BLaER1 (cell line): ENCODE results near the gene PRODH2.
"Not testable (repeated sequence)": the region's sequence is repeated elsewhere in the genome, so short reads cannot be mapped to it uniquely, and the experiment has no call there.

ENCODE experiments used
- H3K27ac ChIP-seq: shearing (Covaris generic); formaldehyde crosslinking; 2 replicates; pipeline ENCODE4 v1.8.1; 2022
- H3K27me3 ChIP-seq: shearing (Covaris generic); formaldehyde crosslinking; 2 replicates; pipeline ENCODE4 v1.8.1; 2022
- H3K36me3 ChIP-seq: shearing (Covaris generic); formaldehyde crosslinking; 2 replicates; pipeline ENCODE4 v1.8.1; 2022
- H3K4me1 ChIP-seq: shearing (Covaris generic); formaldehyde crosslinking; 2 replicates; pipeline ENCODE4 v1.8.1; 2022
- H3K4me2 ChIP-seq: shearing (Covaris generic); formaldehyde crosslinking; 2 replicates; pipeline ENCODE4 v1.8.1; 2022
- H3K4me3 ChIP-seq: shearing (Covaris generic); formaldehyde crosslinking; 2 replicates; pipeline ENCODE4 v1.8.1; 2022
- H3K9ac ChIP-seq: shearing (Covaris generic); formaldehyde crosslinking; 2 replicates; pipeline ENCODE4 v1.8.1; 2022
- H3K9me3 ChIP-seq: shearing (Covaris generic); formaldehyde crosslinking; 2 replicates; pipeline ENCODE4 v1.8.1; 2022
- H4K20me1 ChIP-seq: shearing (Covaris generic); formaldehyde crosslinking; 2 replicates; pipeline ENCODE4 v1.8.1; 2022
- Cebpa-rat ChIP-seq: shearing (Covaris generic); IDR thresholded peaks from 2 replicates; pipeline ENCODE4 v1.8.1; 2022

The PRODH2 gene

DNA sequence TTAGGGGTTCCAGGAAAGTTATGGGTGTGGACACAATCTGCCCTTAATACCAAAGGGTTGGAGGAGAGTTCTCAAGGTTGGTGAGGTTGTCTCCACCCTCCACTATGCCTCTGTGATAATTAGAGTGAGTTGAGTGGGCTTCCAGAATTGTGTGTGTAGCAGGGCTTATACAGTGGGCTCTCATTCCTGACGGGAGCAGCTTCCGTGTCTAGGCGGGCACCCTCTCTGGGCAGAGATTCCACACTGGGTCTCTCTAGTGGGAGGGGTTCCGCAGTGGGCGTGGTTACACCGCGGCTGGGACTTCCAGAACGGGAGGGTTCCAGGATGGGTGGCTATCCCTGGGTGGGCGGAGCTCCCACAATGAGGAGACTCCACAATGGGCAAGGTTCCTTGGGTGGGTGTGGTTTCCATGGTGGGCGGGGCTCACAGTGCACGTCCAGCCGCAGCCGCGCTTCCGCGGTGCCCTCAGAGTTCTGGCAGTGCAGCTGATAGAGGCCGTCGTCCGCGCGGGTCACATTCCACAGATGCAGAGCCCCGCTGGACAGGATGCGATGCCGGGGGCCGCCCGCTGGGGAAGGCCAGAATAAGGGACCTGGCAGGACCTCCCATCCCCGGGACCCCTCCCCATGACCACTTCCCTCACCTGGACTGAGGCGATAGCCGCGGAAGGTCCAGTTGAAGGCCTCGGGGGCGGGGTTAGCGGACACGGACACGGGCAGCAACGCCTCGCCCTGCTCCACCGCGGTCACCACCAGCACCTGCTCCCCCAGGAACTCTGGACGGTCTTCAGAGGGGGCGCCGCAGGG lies 31.2 kb upstream of the PRODH2 start:
- Histone ChIP-seq H3K9me3 (peaks cover 24% of the 10 kb centered on the region), H3K27me3 (peaks cover 74% of the 10 kb centered on the region), H4K20me1 (no peaks in the 10 kb centered on the region; the same call in 1 of the 2 replicates), H3K9ac (no peak overlapping the region), H3K4me3 (no peak overlapping the region), H3K4me2 (no peak overlapping the region), H3K4me1 (no peaks in the 10 kb centered on the region), H3K27ac (no peak overlapping the region), H3K36me3 (no peaks in the 10 kb centered on the region)
- TF ChIP-seq Cebpa-rat, result no peak

DNA sequence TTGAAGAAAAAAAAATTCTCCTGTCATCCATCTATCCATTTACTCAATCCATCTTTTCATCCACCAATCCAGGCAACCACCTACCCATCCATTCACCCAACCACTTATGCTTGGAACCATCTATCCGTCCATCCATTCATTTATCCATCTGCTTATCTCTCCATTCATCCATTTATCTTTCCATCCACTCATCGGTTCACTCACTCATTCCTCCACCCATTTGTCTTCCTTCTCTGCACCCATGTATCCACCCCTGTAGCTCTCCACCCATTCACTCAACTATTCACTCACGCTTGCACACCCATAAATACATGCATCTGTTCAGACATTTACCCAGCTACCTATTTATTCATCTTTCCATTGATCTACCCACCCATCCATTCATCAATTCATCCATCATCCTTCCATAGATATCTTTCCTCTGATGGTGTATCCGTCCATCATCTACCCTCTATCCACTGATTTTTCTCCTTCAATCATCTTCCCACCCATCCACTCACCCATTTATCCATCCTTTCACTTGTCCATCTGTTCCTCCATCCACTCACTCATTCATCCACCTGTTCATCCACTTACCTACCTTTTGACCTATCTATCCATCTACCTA lies 30.1 kb upstream of the PRODH2 start:
- no peaks in the 10 kb centered on the region for H3K4me1 ChIP-seq
- no peak overlapping the region for H3K9ac ChIP-seq
- H4K20me1 ChIP-seq, result no peaks in the 10 kb centered on the region; the same call in 1 of the 2 replicates
- no peak for TF ChIP-seq Cebpa-rat
- H3K4me3 ChIP-seq, result no peak overlapping the region
- H3K36me3 ChIP-seq, result no peaks in the 10 kb centered on the region
- H3K27me3 ChIP-seq, result peaks cover 63% of the 10 kb centered on the region
- no peak overlapping the region for H3K4me2 ChIP-seq
- H3K27ac ChIP-seq, result no peak overlapping the region
- H3K9me3 ChIP-seq, result peaks cover 29% of the 10 kb centered on the region

DNA sequence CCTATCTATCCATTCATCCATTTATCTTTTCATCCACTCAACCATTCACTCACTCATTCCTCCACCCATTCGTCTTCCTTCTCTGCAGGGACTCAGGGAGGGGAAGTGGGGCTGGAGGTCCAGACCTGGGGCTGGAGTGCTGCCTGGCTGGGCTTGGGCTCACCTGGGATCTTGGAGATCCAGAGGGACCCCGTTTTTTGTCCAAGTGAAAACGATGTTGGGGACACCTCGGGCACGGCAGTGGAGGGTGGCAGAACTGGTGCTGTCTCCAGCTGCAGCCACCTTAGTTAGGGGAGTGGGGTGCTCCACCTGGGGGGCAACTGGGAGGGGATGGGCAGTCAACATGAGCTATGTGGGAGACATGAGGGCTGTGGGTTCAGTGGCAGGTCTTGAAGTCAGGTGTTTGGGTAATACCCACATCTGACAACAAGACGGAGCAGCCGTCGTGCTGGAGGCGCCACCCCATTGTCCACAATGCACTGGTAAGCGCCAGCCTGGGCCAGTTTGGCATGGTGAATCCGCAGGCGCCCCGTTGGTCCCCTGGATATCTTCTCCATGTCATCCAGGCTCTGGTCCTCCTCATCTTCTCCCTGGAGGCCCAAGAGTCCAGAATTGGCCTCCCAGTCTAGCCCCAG lies 29.4 kb upstream of the PRODH2 start:
- peaks cover 29% of the 10 kb centered on the region for H3K9me3 ChIP-seq
- H3K27ac ChIP-seq, result no peak overlapping the region
- TF ChIP-seq Cebpa-rat, result no peak
- no peak overlapping the region for H3K9ac ChIP-seq
- no peaks in the 10 kb centered on the region; the same call in 1 of the 2 replicates for H4K20me1 ChIP-seq
- H3K4me3 ChIP-seq, result no peak overlapping the region
- H3K36me3 ChIP-seq, result no peaks in the 10 kb centered on the region
- H3K4me1 ChIP-seq, result no peaks in the 10 kb centered on the region
- peaks cover 56% of the 10 kb centered on the region for H3K27me3 ChIP-seq
- no peak overlapping the region for H3K4me2 ChIP-seq

DNA sequence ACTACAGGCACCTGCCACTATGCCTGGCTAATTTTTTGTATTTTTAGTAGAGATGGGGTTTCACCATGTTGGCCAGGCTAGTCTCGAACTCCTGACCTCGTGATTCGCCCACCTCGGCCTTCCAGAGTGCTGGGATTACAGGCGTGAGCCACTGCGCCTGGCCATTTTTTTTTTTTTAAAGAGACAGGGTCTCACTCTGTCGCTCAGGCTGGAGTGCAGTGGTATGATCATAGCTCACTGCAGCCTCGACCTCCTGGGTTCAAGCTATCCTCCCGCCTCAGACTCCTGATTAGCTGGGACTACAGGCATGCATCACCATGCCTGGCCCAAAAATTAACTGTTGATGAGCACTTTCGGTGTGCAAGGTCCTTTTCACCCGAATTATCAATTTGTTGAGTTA lies 23.5 kb upstream of the PRODH2 start:
- H3K27me3 ChIP-seq, result peaks cover 33% of the 10 kb centered on the region
- not testable (repeated sequence) for H3K4me3 ChIP-seq, H3K9ac ChIP-seq, H3K4me1 ChIP-seq, H3K4me2 ChIP-seq, H4K20me1 ChIP-seq, H3K27ac ChIP-seq, H3K36me3 ChIP-seq
- peaks cover 12% of the 10 kb centered on the region for H3K9me3 ChIP-seq

DNA sequence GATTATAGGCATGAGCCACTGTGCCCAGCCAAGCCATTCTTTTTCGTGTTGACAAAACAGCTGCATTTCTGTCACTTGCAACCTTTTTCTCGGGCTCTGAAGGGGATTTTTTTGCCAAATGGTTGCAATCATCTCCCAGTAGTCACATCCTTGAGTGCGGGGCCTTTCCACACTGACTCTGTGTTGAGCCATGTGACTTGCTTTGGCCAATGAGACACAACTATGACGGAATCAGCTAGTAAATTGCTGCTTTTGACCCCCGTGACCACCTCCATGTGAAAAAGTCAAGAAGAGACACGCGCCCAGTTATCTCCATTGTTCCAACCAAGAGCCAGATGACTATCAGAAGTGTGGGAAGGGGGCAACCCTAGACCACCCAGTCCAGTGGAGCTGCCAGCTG lies 21.3 kb upstream of the PRODH2 start:
- no peaks in the 10 kb centered on the region for H3K36me3 ChIP-seq
- no peaks in the 10 kb centered on the region for H3K4me1 ChIP-seq
- TF ChIP-seq Cebpa-rat, result no peak
- H3K9ac ChIP-seq, result no peak overlapping the region
- no peak overlapping the region for H3K4me2 ChIP-seq
- H3K27me3 ChIP-seq, result peaks cover 52% of the 10 kb centered on the region
- H4K20me1 ChIP-seq, result peaks cover 6% of the 10 kb centered on the region; the same call in 1 of the 2 replicates
- H3K27ac ChIP-seq, result no peak overlapping the region
- H3K9me3 ChIP-seq, result peaks cover 6% of the 10 kb centered on the region
- no peak overlapping the region for H3K4me3 ChIP-seq

DNA sequence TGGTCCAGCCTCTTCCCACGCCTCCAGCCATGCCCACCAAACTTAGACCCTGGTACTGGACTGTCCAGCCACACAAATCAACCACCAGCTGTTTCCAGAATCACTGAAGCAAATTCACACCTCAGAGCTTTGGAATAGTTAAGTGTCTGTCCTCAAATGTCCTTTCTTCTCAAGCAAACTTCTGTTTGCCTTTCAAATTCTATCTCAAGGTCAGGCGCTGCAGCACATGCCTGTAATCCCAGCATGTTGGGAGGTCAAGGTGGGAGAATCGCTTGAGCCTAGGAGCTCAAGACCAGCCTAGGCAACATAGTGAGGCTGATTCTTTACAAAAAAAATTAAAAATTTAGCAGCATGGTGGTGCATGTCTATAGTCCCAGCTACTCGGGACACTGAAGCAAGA lies 19.4 kb upstream of the PRODH2 start:
- Histone ChIP-seq H3K36me3 (no peaks in the 10 kb centered on the region), H3K9ac (no peak overlapping the region), H3K9me3 (no peaks in the 10 kb centered on the region), H3K4me1 (no peaks in the 10 kb centered on the region), H3K27ac (no peak overlapping the region), H3K4me2 (no peak overlapping the region), H3K27me3 (peaks cover 67% of the 10 kb centered on the region), H3K4me3 (no peak overlapping the region), H4K20me1 (peaks cover 6% of the 10 kb centered on the region; the same call in 1 of the 2 replicates)
- TF ChIP-seq Cebpa-rat, result no peak

DNA sequence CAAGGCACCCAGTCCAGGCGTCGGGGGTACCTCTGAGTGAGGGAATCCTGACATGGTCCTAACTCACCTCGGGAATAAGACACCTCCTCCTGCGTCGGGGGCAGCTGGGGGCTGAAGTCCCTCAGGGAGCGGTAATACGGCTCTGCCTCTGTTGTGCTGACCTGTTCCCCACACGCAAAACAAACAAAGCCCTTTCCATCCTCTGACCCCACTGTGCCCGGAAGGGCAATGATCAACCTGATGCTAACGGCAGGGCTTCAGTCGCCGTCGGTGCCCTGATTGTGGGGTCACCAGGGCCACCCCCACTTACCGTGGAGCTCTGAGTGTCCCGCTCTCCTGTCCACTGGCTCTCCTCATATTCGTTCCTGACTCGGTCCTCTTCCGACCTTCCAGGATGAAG lies 18.3 kb upstream of the PRODH2 start:
- no peak overlapping the region for H3K27ac ChIP-seq
- no peak overlapping the region for H3K4me2 ChIP-seq
- peaks cover 6% of the 10 kb centered on the region; the same call in 1 of the 2 replicates for H4K20me1 ChIP-seq
- H3K9me3 ChIP-seq, result no peaks in the 10 kb centered on the region
- no peak overlapping the region for H3K4me3 ChIP-seq
- TF ChIP-seq Cebpa-rat, result no peak
- no peaks in the 10 kb centered on the region for H3K36me3 ChIP-seq
- peaks cover 71% of the 10 kb centered on the region for H3K27me3 ChIP-seq
- no peak overlapping the region for H3K9ac ChIP-seq
- no peaks in the 10 kb centered on the region for H3K4me1 ChIP-seq

DNA sequence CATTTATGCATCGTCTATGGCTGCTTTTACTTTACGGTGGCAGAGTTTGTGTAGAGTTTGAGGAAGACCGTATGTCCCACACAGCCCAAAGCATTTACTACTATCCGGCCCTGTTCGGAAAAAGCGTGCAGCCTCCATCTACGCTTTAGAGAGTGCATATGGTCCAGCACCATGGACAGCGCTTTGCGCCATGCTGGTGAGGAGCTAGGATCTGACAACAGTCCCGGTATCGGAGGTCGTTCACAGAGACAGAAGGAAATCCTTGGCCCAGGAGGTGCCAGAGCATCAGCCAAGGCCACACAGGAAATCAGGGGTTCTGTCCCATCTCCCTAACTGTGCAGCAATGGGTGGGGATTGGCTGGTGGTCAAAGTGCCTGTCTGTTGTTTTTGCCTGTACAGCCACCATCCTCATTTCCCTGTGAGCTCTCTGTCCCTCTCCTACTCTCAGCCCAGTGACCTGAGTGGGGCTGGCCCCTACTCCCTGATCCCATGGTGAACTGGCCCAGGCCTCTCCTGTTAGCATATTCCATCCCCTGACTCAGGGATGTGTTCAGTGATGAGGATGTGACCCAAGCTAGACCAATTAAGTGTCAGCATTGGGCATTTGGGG lies 16.2 kb upstream of the PRODH2 start:
- no peak for TF ChIP-seq Cebpa-rat
- Histone ChIP-seq H4K20me1 (peaks cover 6% of the 10 kb centered on the region; the same call in 1 of the 2 replicates), H3K36me3 (no peaks in the 10 kb centered on the region), H3K27me3 (peaks cover 67% of the 10 kb centered on the region), H3K4me3 (no peak overlapping the region), H3K27ac (no peak overlapping the region), H3K9me3 (no peaks in the 10 kb centered on the region), H3K4me2 (no peak overlapping the region), H3K4me1 (no peaks in the 10 kb centered on the region), H3K9ac (no peak overlapping the region)

DNA sequence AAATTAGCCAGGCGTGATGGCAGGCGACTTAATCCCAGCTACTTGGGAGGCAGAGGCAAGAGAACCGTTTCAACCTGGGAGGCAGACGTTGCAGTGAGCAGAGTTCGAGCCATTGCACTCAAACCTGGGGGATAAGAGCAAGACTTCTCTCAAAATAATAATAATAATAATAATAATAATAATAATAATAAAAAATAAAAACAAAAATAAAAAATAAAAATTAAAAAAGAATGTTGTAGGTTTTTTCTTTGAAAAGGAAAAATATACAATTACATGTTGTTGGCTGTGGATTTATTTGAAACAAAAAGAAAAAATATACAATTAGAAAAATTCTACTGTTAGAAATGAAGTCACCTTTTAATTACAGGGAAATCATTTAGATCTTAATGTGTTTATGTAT lies 11.5 kb upstream of the PRODH2 start:
- Histone ChIP-seq H4K20me1 (no peaks in the 10 kb centered on the region), H3K4me2 (no peak overlapping the region), H3K9me3 (no peaks in the 10 kb centered on the region), H3K27ac (no peak overlapping the region), H3K4me1 (peaks cover 18% of the 10 kb centered on the region), H3K4me3 (no peak overlapping the region), H3K9ac (no peak overlapping the region), H3K27me3 (peaks cover 26% of the 10 kb centered on the region; the same call in 1 of the 2 replicates), H3K36me3 (no peaks in the 10 kb centered on the region)
- no peak for TF ChIP-seq Cebpa-rat

DNA sequence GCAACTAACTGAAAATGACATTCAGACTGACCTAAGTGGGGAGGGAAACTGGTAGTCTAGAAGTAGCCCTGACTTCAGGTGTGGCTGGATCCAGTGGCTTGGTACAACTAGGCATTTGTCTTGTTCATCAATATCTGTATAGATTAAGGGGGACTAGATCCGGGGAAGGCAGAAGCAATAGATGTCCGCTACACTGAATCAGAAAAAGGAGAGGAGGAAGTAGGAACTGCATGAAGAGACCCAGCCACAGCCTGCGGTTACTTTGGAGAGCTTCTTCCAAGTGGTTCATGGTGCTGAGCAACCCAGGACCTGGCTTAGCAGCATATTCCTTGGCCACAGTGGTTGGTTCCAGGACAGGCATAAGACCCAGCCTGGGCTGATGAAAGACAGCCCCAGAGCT lies 9.9 kb upstream of the PRODH2 start:
- Histone ChIP-seq H3K4me1 (peaks cover 21% of the 10 kb centered on the region), H4K20me1 (no peaks in the 10 kb centered on the region), H3K36me3 (no peaks in the 10 kb centered on the region), H3K9ac (no peak overlapping the region), H3K9me3 (no peaks in the 10 kb centered on the region), H3K4me2 (peak overlapping the region; percentile 56), H3K27ac (no peak overlapping the region), H3K4me3 (no peak overlapping the region), H3K27me3 (peaks cover 15% of the 10 kb centered on the region; the same call in 1 of the 2 replicates)
- no peak for TF ChIP-seq Cebpa-rat
